B cell (primary cell): ENCODE results near the gene CDK5RAP2. TPM values are rescaled to one million over a fixed set of nuclear protein-coding genes. Genes with fewer than 3 reads are reported as not detected.

Experiments
- ATAC-seq: fragments of 200-7000 bp; cut with Tn5 transposase; one replicate; pipeline ENCODE4 v1.10.0; 2021; ENCODE audit warnings: low read depth, mild to moderate bottlenecking, moderate number of reproducible peaks, moderate library complexity
- CTCF ChIA-PET: fragments of 350-600 bp; sonication (Branson Sonifier 250); formaldehyde crosslinking; loops from one replicate; lab custom pipeline; 2021; ENCODE audit warnings: antibody characterized with exemption, inconsistent platforms; lab: Charles Lee
- POLR2A ChIA-PET: fragments of 350-600 bp; sonication (Branson Sonifier 250); formaldehyde crosslinking; loops from one replicate; lab custom pipeline; 2021; ENCODE audit warnings: antibody characterized with exemption; lab: Charles Lee
- DNase-seq: peaks from one replicate; pipeline ENCODE4 v3.0.0; 2013
- H2AFZ ChIP-seq: 2 replicates; pipeline ENCODE4 v1.6.1; 2012; ENCODE audit warnings: mild to moderate bottlenecking, low read depth, low read length; ENCODE audit not compliant: insufficient read depth, poor library complexity, severe bottlenecking
- H3K27ac ChIP-seq, 2 donors: 1 replicate in 1 of 2; 2 replicates in 1 of 2; pipeline ENCODE4 v1.5.1; 2012 to 2013; ENCODE audit warnings: low read length in 2 of 2, mild to moderate bottlenecking in 2 of 2, moderate library complexity in 1 of 2
- H3K27me3 ChIP-seq, 4 experiments: fragments of 200-600 bp in 1 of 4; sonication (generic) in 1 of 4; replicated peaks in 1 of 4; 1 replicate in 2 of 4; 2 replicates in 2 of 4; pipeline versions ENCODE4 v1.6.1 to v1.7.0; 2013 to 2016; ENCODE audit warnings: low read length in 3 of 4, mild to moderate bottlenecking in 2 of 4, mixed read lengths in 1 of 4, moderate library complexity in 1 of 4; ENCODE audit not compliant: insufficient read depth in 4 of 4, control insufficient read depth in 3 of 4; ENCODE audit errors: control extremely low read depth in 1 of 4
- H3K36me3 ChIP-seq, 2 experiments: replicated peaks in 1 of 2; 1 replicate in 1 of 2; 2 replicates in 1 of 2; pipeline versions ENCODE4 v1.6.1 to v1.7.1; 2013; ENCODE audit warnings: low read length in 1 of 2; ENCODE audit not compliant: insufficient read depth in 2 of 2, control insufficient read depth in 1 of 2; ENCODE audit errors: control extremely low read depth in 1 of 2, extremely low read depth in 1 of 2
- H3K4me1 ChIP-seq, 2 donors: fragments of 200-600 bp in 1 of 2; sonication (generic) in 1 of 2; 1 replicate in 1 of 2; 2 replicates in 1 of 2; pipeline versions ENCODE4 v1.5.1 to v1.6.1; 2013 to 2017; ENCODE audit warnings: low read length in 2 of 2; ENCODE audit not compliant: control insufficient read depth in 2 of 2, insufficient read depth in 2 of 2
- H3K4me2 ChIP-seq: replicated peaks from 2 replicates; pipeline ENCODE3; 2012; ENCODE audit warnings: mild to moderate bottlenecking, low read depth, low read length; ENCODE audit not compliant: poor library complexity, severe bottlenecking
- H3K4me3 ChIP-seq, 5 experiments: fragments of 200-600 bp in 1 of 5; sonication (generic) in 1 of 5; 1 replicate in 3 of 5; 2 replicates in 2 of 5; pipeline versions ENCODE4 v1.5.1 to v1.7.0; 2011 to 2016; ENCODE audit warnings: low read length in 4 of 5, mild to moderate bottlenecking in 4 of 5, low read depth in 2 of 5, control low read depth in 1 of 5, moderate library complexity in 1 of 5; ENCODE audit not compliant: insufficient read depth in 1 of 5; ENCODE audit errors: control extremely low read depth in 1 of 5, extremely low read depth in 1 of 5
- H3K79me2 ChIP-seq: fragments of 200-600 bp; sonication (generic); one replicate; pipeline ENCODE4 v1.6.0; 2016; ENCODE audit warnings: low read length; ENCODE audit not compliant: control insufficient read depth, insufficient read depth
- H3K9ac ChIP-seq: fragments of 200-600 bp; sonication (generic); 2 replicates; pipeline ENCODE4 v1.6.1; 2017; ENCODE audit warnings: mild to moderate bottlenecking, low read length, moderate library complexity
- H3K9me3 ChIP-seq, 3 donors: one replicate each; pipeline versions ENCODE4 v1.6.1 to v1.7.1; 2013; ENCODE audit warnings: low read length in 2 of 3; ENCODE audit not compliant: control insufficient read depth in 2 of 3, insufficient read depth in 1 of 3; ENCODE audit errors: control extremely low read depth in 1 of 3
- H4K20me1 ChIP-seq: 2 replicates; pipeline ENCODE4 v1.6.0; 2012; ENCODE audit warnings: mild to moderate bottlenecking, low read length; ENCODE audit not compliant: insufficient read depth, control insufficient read depth, poor library complexity, severe bottlenecking
- H3K27ac Mint-ChIP-seq: one replicate; pipeline ENCODE4 v1.8.0; 2021; ENCODE audit warnings: mixed read lengths
- H3K27me3 Mint-ChIP-seq: one replicate; pipeline ENCODE4 v1.8.0; 2021; ENCODE audit warnings: mixed read lengths
- H3K4me1 Mint-ChIP-seq: one replicate; pipeline ENCODE4 v1.8.0; 2021; ENCODE audit warnings: mixed read lengths
- H3K4me3 Mint-ChIP-seq: one replicate; pipeline ENCODE4 v1.8.0; 2021; ENCODE audit warnings: mixed read lengths
- H3K9me3 Mint-ChIP-seq: one replicate; pipeline ENCODE4 v1.8.0; 2022; ENCODE audit warnings: mixed read lengths; ENCODE audit not compliant: insufficient read depth
- EZH2 ChIP-seq: IDR thresholded peaks from 2 replicates; pipeline ENCODE4 v1.6.1; 2012; ENCODE audit warnings: borderline replicate concordance, low read depth, mild to moderate bottlenecking, moderate library complexity, low read length; ENCODE audit not compliant: insufficient read depth, poor library complexity, severe bottlenecking
- WGBS: methylation state at CpG from one replicate; pipeline ENCODE4 v1.1.5; 2013; ENCODE audit warnings: missing lambda C conversion rate; ENCODE audit not compliant: insufficient coverage; 5-methylcytosine and 5-hydroxymethylcytosine counted together
- intact Hi-C: fragments of 100-400 bp; cut with micrococcal nuclease; formaldehyde crosslinking; loops from one replicate; pipeline ENCODE4 v1.10.0; 2022
- polyA plus RNA-seq: library from polyadenylated mRNA; depleted of rRNA; stranded (reverse); fragments of >200 nt; gene quantifications from 2 replicates; pipeline ENCODE4 v1.2.3, GENCODE V29; 2012
- total RNA-seq, 2 donors: library from RNA; stranded (reverse); fragments of 120-200 nt in 1 of 2; gene quantifications; 1 replicate in 1 of 2; 2 replicates in 1 of 2; pipeline versions ENCODE4 v1.2.3 to v1.2.4, GENCODE V29; 2013 to 2022
- TF ChIP-seq, protein P1 (sequence below): fragments of 200-600 bp; IDR thresholded peaks from one replicate; pipeline ENCODE4 v1.8.0; 2022; ENCODE audit warnings: antibody characterized with exemption, mild to moderate bottlenecking

Gene CDK5RAP2
- total and polyA plus RNA-seq, 2 donors (not counting 1 experiment from before 2014, with no cell fraction given): 31.3 to 122 TPM

DNA sequence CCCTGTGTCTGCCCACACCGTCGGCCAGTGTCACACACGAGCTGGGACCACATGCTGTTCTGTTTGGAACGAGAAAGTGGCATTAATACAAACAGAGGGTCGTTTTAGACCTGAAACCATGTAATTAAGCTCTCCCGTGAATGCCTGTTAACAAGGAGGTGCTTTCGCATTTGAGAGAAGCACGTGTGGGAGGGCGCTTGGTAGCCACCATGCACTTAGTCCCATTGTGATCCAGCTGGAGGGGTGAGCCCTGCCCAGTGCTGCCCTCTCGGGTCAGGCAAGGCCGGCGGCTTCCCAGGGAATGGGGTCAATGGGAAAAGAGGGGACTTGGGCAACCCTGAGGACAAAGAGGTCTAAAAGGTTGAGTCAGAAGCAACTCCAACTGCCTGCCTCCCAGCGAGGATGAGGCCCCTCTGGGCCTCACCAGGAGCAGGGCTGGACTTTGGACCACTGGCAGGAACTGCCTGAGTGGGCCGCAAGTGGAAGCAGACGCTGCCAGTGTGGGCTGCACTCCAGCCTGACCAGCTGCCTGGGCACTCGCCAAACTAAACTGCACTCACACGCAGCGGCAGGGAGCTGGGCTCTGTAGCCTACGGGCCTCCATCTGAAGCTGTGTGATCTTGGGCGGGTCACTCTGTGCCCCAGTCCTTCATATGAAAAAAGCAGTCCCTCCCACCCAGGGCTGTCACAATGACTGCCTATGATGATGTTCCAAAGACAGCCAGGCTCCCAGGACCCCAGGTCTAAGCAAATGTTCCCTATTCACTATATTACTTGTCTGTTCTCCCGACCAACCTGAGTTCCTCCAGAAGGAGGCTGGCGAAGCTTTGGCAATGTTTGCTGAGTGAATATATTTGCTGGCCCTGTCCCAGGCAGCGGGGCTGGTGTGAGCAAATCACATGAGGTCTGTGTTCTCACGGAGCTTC, 195.7 kb downstream of the CDK5RAP2 start:
- Histone ChIP-seq H4K20me1 (no peaks in the 10 kb centered on the region), H3K36me3 (peaks cover 2 to 12% of the 10 kb centered on the region in 2 experiments), H3K4me3 (no peak overlapping the region), H3K9me3 (peaks cover 0 to 12% (median 0%) of the 10 kb centered on the region in 3 donors), H3K4me2 (no peak overlapping the region), H3K9ac (no peak overlapping the region), H2AFZ (no peak overlapping the region), H3K79me2 (no peaks in the 10 kb centered on the region), H3K27me3 (no peaks in the 10 kb centered on the region), H3K4me1 (no peaks in the 10 kb centered on the region), H3K27ac (no peak overlapping the region)
- Mint-ChIP-seq H3K27me3 (no peaks in the 10 kb centered on the region), H3K4me1 (no peaks in the 10 kb centered on the region), H3K4me3 (no peak overlapping the region), H3K27ac (no peak overlapping the region), H3K9me3 (peaks cover under 1% of the 10 kb centered on the region)
- ChIA-PET POLR2A (no interaction called here), CTCF (no interaction called here)
- intact Hi-C loops: no loop called here
- no peak for ATAC-seq
- DNase-seq: no peak
- 94% methylated on average over 24 of the region's 24 CpGs for WGBS
- TF ChIP-seq, protein P1, sequence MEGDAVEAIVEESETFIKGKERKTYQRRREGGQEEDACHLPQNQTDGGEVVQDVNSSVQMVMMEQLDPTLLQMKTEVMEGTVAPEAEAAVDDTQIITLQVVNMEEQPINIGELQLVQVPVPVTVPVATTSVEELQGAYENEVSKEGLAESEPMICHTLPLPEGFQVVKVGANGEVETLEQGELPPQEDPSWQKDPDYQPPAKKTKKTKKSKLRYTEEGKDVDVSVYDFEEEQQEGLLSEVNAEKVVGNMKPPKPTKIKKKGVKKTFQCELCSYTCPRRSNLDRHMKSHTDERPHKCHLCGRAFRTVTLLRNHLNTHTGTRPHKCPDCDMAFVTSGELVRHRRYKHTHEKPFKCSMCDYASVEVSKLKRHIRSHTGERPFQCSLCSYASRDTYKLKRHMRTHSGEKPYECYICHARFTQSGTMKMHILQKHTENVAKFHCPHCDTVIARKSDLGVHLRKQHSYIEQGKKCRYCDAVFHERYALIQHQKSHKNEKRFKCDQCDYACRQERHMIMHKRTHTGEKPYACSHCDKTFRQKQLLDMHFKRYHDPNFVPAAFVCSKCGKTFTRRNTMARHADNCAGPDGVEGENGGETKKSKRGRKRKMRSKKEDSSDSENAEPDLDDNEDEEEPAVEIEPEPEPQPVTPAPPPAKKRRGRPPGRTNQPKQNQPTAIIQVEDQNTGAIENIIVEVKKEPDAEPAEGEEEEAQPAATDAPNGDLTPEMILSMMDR: no peak
- no peak for TF ChIP-seq EZH2

DNA sequence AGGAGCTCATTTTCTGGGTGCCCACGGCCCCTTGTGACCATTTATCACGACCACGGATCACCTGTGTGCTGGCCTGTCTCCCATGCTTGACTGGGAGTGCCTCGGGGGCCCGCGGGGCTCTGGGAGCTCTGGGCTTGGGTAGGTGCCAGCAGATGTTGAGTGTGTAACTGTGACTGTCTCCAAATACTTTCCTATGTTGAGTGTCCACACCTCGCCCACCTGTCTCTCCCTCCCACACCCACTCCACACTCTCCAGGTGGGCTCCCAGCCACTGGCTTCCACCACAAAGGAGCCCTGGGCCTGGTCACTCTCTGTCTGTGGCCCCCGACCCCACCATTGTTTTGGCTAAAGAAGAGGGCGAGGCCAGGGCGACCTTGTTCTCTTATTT, 196.4 kb downstream of the CDK5RAP2 start:
- ChIA-PET POLR2A (no interaction called here), CTCF (no interaction called here)
- Histone ChIP-seq H4K20me1 (no peaks in the 10 kb centered on the region), H3K9ac (no peak overlapping the region), H3K4me2 (no peak overlapping the region), H3K27me3 (no peaks in the 10 kb centered on the region), H3K4me1 (no peaks in the 10 kb centered on the region), H3K27ac (no peak overlapping the region), H2AFZ (no peak overlapping the region), H3K4me3 (no peak overlapping the region), H3K79me2 (no peaks in the 10 kb centered on the region), H3K36me3 (peaks cover 2 to 6% of the 10 kb centered on the region in 2 experiments), H3K9me3 (peaks cover 0 to 17% (median 0%) of the 10 kb centered on the region in 3 donors)
- intact Hi-C loops: no loop called here
- Mint-ChIP-seq H3K27ac (no peak overlapping the region), H3K27me3 (no peaks in the 10 kb centered on the region), H3K4me1 (no peaks in the 10 kb centered on the region), H3K9me3 (peaks cover 2% of the 10 kb centered on the region), H3K4me3 (no peak overlapping the region)
- TF ChIP-seq, protein P1: no peak
- TF ChIP-seq EZH2: no peak
- no peak for DNase-seq
- ATAC-seq: no peak
- WGBS: 85% methylated on average over 10 of the region's 10 CpGs
